Measurements from ENCODE around the gene GPR62.

Gene GPR62

GRCh38 chr3:51937611-51938450 is 17.4 kb upstream of the GPR62 start:
- no peak for DNase-seq
- in situ Hi-C loops (cut with MboI; ENCODE audit: low pct_unique_long_range_greater_than_20kb, low sequenced_read_pairs) = no loop called here

- in situ Hi-C loops (cut with MboI; ENCODE audit: low pct_unique_long_range_greater_than_20kb, low sequenced_read_pairs) = no loop called here
- no peak for DNase-seq
These were observed 16.3 kb upstream of the GPR62 start for GRCh38 chr3:51938780-51939425.

GRCh38 chr3:51940648-51941462 is 14.3 kb upstream of the GPR62 start:
- DNase-seq = no peak
- in situ Hi-C loops (cut with MboI; ENCODE audit: low pct_unique_long_range_greater_than_20kb, low sequenced_read_pairs) = no loop called here

DNA sequence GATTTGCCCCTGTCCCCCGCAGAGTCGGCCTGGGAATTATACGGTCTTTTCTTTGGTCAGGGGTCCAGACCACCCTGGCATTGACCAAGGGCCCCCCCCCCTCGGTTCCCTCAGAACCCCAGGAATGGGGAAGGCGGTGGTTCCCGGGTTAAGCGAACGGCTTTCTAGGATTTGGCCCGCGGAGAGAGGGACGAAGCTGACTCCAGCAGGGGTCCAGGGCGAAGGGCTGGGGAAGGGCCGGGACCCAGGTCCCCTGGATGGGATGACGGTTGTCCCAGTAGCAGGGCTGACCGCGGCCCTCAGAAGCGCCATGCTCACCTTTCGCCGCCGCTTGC is 13.8 kb upstream of the GPR62 start:
- in situ Hi-C loops (cut with MboI; ENCODE audit: low pct_unique_long_range_greater_than_20kb, low sequenced_read_pairs) = no loop called here
- no peak for DNase-seq

DNA sequence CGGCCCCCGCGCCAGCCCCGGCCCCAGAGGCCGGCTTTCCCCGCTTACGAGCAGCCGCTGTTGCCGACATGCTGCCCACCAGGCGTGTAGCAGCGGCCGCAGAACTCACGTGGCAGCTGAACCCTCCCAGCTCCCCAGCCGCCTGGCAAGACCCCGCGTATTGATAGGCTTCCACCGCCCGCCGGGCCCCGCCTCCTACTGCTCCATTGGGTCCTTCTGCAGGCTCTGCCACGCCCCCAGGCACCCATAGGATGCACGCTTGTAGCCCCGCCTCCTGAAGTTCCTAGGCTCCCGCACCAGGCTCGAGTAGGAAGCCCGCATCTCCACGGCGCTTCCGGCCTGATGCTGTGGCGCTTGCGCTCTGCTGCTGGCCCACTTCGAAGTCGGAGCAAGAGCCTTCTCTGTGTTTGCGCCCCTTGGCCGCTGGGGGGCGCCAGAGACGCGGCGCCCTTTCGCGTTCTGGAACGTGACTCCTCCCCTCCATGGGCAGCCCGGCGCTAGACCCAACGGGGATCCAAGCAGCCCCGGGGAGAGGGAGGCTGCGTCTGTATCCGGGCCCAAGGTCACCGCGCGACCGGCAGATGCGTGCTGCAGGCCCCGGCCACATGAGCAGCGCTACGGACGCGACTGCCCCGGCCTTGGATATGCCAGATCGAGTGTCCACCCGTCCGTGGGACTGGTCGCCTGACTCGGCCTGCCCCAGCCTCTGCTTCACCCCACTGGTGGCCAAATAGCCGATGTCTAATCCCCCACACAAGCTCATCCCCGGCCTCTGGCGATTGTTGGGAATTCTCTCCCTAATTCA is 13.2 kb upstream of the GPR62 start, which contains the start of the genes PARP3 and RRP9:
PARP3 (plus strand) TSS at position 566 of the 805 bp plus-strand sequence. CDS start 993 bp downstream, outside the sequence.
RRP9 (minus strand) TSS at position 107 of the 805 bp plus-strand sequence; CDS start at position 70, 37 bp downstream.
- in situ Hi-C loops (cut with MboI; ENCODE audit: low pct_unique_long_range_greater_than_20kb, low sequenced_read_pairs) = no loop called here

GRCh38 chr3:51942603-51943450 is 12.4 kb upstream of the GPR62 start:
- no peak for DNase-seq
- in situ Hi-C loops (cut with MboI; ENCODE audit: low pct_unique_long_range_greater_than_20kb, low sequenced_read_pairs) = no loop called here

More for the DNA sequence above, 13.2 kb upstream of the GPR62 start, which contains the start of the genes PARP3 and RRP9:
- peak; percentile 100 for DNase-seq

DNA sequence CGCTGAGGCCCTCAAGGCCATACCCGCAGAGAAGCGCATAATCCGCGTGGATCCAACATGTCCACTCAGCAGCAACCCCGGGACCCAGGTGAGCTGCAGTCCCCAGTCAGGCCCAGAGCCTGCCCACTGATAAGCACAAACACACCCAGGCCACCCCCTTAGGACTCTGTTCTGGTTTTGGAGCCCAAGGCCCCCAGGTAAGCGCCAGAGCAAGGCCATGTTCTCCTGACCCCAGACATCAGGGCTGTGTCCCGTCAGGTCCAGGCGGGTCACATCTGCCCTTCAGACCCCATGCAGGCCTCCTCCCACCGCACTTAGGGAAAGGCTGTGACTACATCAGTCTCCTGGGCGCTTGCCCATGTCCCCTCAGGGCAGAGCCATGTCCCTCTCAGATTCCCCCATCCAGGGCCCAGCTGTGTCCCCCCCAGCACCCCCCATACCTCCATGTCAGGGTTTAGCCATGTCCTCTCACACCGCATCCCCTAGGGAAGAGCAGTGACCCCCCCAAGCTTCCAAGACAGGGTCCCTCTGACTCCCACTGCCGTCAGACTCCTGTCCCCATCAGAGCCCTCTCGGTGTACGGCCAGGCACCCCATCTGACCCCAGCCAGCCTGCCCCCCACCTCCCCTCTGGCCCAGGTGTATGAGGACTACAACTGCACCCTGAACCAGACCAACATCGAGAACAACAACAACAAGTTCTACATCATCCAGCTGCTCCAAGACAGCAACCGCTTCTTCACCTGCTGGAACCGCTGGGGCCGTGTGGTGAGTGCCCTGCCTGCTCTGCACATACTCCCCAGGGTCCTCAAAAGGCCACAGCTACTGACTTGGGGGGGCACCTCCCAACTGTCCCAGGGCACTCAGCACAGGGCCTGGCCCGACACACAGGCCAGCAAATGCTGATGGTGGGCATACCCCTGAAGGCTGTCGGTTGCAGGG is 11.5 kb upstream of the GPR62 start:
- in situ Hi-C loops (cut with MboI; ENCODE audit: low pct_unique_long_range_greater_than_20kb, low sequenced_read_pairs) = no loop called here

DNA sequence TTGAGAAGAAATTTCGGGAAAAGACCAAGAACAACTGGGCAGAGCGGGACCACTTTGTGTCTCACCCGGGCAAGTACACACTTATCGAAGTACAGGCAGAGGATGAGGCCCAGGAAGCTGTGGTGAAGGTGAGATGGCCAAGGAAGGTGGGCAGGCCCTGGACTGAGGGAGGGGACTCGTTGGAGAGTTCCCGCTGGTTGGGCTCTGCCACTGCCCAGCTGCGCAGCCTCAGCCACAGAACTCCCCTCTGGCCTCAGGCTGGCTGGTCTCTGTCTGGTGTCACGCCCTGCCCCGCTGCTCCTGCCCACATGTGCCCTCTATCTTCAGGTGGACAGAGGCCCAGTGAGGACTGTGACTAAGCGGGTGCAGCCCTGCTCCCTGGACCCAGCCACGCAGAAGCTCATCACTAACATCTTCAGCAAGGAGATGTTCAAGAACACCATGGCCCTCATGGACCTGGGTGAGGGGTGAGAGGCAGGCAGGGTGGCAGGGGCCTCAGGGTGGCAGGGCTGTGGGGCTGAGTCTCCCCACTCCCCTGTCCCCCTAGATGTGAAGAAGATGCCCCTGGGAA is 10.6 kb upstream of the GPR62 start:
- DNase-seq = no peak
- in situ Hi-C loops (cut with MboI; ENCODE audit: low pct_unique_long_range_greater_than_20kb, low sequenced_read_pairs) = no loop called here

More for the DNA sequence above, 11.5 kb upstream of the GPR62 start:
- DNase-seq = no peak

- DNase-seq = no peak
- in situ Hi-C loops (cut with MboI; ENCODE audit: low pct_unique_long_range_greater_than_20kb, low sequenced_read_pairs) = no loop called here
These were observed 9.9 kb upstream of the GPR62 start for GRCh38 chr3:51945031-51945840.

GRCh38 chr3:51945926-51946705 is 9.1 kb upstream of the GPR62 start:
- DNase-seq = no peak
- in situ Hi-C loops (cut with MboI; ENCODE audit: low pct_unique_long_range_greater_than_20kb, low sequenced_read_pairs) = no loop called here

GRCh38 chr3:51946796-51947195 is 8.4 kb upstream of the GPR62 start:
- in situ Hi-C loops (cut with MboI; ENCODE audit: low pct_unique_long_range_greater_than_20kb, low sequenced_read_pairs) = no loop called here

GRCh38 chr3:51947215-51947900 is 7.8 kb upstream of the GPR62 start:
- no peak for DNase-seq
- in situ Hi-C loops (cut with MboI; ENCODE audit: low pct_unique_long_range_greater_than_20kb, low sequenced_read_pairs) = no loop called here

More at GRCh38 chr3:51946796-51947195, 8.4 kb upstream of the GPR62 start:
- no peak for DNase-seq

DNA sequence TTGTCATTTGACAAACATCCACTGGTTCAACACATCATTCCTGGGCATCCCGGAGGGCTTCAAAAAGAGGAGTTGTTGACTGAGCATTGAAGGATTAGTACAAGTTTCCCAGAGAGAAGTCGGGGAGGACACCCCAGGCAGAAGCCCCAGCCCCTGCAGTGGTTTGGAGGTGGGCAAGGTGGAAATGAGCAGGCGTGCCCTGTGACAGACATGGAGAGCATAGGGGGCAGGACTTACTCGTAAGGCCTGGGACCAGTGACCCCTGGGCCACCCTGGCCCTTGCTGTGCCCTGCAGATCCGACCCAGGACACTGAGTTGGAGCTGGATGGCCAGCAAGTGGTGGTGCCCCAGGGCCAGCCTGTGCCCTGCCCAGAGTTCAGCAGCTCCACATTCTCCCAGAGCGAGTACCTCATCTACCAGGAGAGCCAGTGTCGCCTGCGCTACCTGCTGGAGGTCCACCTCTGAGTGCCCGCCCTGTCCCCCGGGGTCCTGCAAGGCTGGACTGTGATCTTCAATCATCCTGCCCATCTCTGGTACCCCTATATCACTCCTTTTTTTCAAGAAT is 7.1 kb upstream of the GPR62 start:
- in situ Hi-C loops (cut with MboI; ENCODE audit: low pct_unique_long_range_greater_than_20kb, low sequenced_read_pairs) = no loop called here
- DNase-seq = no peak

- in situ Hi-C loops (cut with MboI; ENCODE audit: low pct_unique_long_range_greater_than_20kb, low sequenced_read_pairs) = no loop called here
- DNase-seq = no peak
These were observed 6.1 kb upstream of the GPR62 start for GRCh38 chr3:51949121-51949520.
